HG03342 (cell line): ENCODE results near the gene P2RX2.
"Not testable (repeated sequence)": the region's sequence is repeated elsewhere in the genome, so short reads cannot be mapped to it uniquely, and the experiment has no call there.

Experiments used
- ATAC-seq: cut with Tn5 transposase; IDR thresholded peaks from one replicate; pipeline ENCODE4 v1.9.1; 2021; ENCODE audit warnings: mild to moderate bottlenecking, moderate library complexity; ENCODE audit not compliant: unreplicated experiment

The P2RX2 gene

DNA sequence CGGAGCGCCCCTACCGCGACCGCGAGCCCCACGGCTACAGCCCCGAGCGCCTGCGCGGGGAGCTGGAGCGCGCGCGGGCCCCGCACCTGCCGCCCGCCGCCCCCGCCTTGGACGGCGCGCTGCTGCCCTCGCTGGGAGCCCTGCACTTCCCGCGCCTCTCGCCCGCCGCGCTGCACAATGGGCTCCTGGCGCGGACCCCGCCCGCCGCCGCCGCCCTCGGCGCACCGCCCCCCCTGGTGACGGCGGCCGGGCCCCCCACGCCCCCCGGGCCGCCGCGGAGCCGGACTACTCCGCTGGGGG is 35.2 kb upstream of the P2RX2 start:
- ATAC-seq = no peak

- no peak for ATAC-seq
Observed at GRCh38 chr12:132583736-132584135, 34.8 kb upstream of the P2RX2 start.

DNA sequence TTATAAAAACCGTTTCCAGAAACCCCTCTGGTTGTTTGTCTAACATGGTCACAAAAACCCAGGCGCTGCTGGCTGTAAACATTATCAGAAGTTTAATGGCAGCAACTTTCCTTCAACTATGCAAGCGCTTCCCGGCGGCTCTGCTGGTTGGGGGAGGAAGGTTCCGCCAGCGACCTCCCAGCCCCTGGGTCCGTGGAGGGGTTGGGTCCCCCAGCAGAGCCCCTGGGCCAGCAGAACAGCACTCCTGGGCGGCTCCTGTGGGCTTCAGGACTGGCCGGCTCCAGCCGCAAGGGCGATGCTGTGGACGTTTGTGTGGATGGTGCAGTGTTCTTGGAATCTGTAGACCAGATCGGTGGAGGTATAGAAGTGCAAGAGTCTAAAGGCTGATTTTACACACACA is 34.1 kb upstream of the P2RX2 start:
- ATAC-seq = no peak

DNA sequence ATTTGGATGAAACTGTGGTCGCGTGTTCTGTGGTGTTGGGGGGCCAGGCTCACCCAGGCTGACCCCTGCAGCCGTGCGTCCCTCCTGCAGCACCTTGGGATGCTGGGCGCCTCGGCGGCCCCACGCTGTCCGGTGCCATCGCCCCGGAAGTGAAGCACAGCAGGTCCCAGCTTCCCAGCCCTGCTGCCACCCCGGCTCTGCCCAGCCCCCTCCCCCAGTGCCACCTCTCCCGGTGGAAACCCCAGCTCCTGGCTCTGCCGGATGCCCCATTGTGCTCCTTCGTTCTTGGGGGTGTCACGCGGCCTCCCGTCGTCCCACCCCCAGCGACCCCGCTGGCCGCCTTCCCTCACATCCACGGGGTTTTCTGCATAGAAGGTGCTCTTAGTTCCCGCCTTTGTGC is 33.4 kb upstream of the P2RX2 start:
- ATAC-seq = no peak

- no peak for ATAC-seq
Observed at GRCh38 chr12:132586929-132587328, 31.6 kb upstream of the P2RX2 start.

- ATAC-seq = no peak
Observed at GRCh38 chr12:132587781-132588180, 30.8 kb upstream of the P2RX2 start.

DNA sequence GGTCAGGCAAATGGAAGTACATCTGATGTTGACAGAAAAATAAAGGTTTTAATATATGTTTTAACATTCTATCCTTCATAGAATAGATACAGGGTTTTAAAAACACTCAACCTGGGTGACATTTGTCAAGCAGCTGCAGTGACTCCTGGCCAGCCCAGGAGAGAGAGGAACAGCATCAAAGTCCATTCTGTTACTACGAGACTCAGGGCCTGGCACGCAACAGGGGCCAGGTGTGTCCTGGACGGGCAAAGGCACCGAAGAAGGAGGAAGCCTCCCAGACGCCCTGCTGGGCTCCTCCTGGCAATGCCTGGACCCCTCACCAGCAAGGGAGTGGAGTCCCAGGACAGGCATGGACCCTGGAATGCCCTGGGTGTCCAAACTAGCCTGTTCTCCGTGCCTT is 30.3 kb upstream of the P2RX2 start:
- no peak for ATAC-seq

DNA sequence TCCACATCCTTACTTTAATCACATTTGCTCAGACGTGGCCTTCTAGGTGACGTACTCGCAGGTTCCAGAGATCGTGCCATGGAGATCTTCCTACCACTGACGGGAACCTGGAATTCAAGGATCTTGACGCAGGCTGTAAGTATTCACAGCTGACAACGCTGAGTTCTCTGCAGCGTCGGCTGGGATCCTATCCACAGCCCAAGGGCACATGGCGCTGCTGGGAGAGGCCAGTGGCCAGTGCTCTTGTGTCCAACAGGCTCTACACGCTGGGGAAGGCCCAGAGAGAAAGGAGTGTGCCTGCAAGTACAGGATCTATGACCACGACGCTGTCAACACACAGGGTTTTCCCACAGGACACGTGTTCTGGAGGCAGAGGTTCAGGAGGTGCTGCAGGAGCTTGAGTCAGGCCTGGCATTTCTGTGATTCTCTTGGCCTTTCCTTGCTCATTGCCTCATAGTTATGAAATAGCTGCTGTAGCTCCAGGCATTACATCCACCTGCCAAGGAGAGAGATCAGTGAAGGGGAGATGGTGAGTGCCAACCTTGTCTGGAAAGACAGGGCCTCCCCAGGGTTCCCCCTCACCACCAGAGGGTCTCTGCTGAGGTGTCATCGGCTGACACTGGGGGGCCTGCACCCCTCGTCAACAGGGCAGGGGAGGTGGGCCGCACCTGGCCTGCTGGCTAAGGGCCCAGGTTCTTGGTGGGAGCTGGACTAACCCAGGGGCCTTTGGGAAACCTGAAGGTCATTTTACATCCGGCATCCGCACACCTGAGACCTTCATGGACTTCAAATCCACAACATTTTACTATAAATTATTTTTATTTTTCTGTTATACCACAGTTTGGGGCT is 29.5 kb upstream of the P2RX2 start:
- no peak for ATAC-seq

DNA sequence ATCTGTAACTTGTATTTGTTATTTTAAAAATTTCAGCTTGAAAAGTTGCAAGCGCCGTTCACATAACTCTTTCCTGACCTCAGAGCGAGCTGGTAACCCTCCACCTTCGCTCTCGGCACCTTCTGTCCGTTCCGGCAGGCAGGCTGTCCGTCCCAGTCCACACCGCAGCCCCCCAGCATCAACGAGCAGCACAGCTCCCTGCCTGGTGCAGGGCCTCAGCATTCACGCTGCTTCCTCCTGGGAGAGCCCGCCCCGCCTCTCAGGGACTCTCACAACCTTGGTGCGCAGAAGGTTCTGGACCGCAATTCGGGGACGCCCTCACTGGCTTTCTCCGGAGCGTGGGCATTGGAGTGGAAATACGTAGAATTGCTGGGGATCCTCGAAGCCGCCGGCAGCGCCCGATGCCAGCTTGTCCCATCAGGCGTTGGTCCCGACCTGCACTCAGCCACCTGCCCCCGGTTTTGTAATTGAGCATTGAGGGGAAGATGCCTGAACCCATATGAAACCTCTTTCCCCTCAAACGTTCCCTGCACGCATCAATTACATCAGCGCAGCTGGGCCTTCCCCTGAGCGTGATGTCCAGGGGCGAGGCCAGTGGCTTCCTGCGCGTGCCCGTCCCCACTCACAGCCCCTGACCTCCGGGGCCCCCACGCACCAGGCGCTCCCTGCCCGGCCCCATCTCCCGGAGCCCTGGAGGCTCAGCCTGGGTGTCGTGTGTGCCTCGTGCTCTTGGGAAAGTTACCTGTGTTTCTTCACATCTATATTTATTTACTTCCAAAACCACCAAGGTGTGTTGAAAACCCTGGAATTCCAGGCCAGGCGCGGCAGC is 27.3 kb upstream of the P2RX2 start:
- ATAC-seq = no peak

DNA sequence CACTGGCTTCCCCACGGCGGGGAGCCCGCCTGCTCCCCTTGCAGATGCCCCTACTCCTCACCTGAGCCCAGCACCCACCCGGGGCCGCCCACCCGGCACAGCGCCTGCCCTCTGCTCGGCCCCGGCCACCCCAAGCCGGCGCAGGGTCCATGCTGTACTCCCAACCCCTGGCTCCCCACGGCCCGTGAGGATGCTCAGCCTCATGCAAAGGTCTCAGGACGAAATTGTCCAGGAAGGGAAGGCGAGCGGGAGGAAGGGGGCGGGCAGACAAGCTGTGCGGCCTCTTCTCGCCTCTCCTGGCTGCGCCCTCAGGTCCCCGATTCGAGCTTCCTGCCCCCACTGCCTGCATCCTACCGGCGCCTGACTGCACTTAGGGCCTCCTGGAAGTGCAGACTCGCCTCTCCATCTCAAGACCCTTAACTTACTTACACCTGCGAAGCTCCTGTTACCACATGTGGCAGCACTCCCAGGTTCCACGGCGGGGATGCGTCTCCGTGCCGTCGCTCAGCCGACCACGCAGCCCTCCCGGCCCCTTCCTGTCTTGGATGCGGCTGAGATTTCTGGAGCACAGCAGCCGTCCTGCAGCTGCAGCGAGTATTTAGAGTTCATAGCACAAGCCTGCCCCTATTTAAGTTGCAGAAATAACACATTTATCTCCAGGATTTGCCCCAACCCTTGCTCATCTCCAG is 26.1 kb upstream of the P2RX2 start:
- no peak for ATAC-seq

GRCh38 chr12:132593071-132593470 is 25.5 kb upstream of the P2RX2 start:
- no peak for ATAC-seq

GRCh38 chr12:132593521-132593920 is 25.1 kb upstream of the P2RX2 start:
- no peak for ATAC-seq

DNA sequence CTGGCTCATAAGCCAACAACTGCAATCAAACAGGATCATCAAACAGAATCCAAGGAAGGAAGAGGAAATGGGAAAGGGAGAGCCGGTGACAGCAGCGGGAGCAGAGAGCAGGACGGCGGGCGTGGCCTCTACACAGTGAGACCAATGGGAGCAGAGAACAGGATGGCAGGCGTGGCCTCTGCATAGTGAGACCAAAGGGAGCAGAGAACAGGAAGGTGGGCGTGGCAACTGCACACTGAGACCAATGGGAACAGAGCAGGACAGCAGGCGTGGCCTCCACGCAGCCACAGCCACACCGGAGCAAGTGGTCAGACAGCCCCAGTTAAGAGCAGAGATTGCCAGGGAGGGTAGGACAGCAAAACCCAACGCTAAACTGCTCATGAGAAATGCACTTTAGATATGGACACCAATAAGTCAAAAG is 24.6 kb upstream of the P2RX2 start:
- peak; percentile 71 for ATAC-seq

- ATAC-seq = no peak
Observed at GRCh38 chr12:132595183-132595582, 23.4 kb upstream of the P2RX2 start.

- no peak for ATAC-seq
Observed at GRCh38 chr12:132596016-132596415, 22.6 kb upstream of the P2RX2 start.

DNA sequence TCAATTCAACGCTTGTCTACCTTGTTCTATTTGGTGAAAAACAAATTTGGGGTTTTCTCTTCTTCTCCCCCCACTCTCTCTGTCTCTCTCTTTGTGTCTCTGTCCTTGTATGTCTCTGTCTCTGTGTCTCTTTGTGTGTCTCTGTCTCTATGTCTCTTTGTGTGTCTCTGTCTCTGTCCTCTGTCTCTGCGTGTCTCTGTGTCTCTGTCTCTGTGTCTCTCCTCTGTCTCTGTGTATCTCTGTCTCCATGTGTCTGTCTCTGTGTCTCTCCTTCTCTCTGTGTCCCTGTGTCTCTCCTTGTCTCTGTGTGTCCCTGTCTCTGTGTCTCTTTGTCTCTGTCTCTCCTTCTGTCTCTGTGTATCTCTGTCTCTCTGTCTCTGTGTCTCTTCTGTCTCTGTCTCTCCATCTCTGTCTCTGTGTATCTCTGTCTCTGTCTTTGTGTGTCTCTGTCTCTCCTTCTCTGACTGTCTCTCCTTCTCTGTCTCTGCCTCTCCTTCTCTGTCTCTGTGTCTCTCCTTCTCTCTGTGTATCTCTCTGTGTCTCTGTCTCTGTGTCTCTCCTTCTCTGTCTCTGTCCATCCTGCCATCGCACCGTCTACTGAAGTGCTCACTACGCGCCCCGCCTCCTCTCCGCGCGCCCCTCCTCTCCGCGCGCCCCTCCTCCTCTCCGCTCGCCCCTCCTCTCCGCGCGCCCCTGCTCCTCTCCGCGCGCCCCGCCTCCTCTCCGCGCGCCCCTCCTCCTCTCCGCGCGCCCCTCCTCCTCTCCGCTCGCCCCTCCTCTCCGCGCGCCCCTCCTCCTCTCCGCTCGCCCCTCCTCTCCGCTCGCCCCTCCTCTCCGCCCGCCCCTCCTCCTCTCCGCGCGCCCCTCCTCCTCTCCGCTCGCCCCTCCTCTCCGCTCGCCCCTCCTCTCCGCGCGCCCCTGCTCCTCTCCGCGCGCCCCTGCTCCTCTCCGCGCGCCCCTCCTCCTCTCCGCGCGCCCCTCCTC is 21.0 kb upstream of the P2RX2 start:
- no peak for ATAC-seq

DNA sequence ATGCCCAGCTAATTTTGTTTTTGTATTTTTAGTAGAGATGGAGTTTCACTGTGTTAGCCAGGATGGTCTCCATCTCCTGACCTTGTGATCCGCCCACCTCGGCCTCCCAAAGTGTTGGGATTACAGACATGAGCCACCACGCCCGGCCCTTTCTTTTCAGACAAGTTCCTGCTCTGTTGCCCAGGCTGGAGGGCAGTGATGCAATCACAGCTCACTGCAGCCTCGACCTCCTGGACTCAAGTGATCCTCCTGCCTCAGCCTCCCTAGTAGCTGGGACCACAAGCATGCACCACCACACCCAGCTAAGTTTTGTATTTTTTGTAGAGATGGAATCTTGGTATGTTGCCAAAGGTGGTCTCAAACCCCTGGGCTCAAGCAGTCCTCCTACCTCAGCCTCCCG is 19.1 kb upstream of the P2RX2 start:
- not testable (repeated sequence) for ATAC-seq

- no peak for ATAC-seq
Observed at GRCh38 chr12:132600048-132601032, 18.2 kb upstream of the P2RX2 start.

DNA sequence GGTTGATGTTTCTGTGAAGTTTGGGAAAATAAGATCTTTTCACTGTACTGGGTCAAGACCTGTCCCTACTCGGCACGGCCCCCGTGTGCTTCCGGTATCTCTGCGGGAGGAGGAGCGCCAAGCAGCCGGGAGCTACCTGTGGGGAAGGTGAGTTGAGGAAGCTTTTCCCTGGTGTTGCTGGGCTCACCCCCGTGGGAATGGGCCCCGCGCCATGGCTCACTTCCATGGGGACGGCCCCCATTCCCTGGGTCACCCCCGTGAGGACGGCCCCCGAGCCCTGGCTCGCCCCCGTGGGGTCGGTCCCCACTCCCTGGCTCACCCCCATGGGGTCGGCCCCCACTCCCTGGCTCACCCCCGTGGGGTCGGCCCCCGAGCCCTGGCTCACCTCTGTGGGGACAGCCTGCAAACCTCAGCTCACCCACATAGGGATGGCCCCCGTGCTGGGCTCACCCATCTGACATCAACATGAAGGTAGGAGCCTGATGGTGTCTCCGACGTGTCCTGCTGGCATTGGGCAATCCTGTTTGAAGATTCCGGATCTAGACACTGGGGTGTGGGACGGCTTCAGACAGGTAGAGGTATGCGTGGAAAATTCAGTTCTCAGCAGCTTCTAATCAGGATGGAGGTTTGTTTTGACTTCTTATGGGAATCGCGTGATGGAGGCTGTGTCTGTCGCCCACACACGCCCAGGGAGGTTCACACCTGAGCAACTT is 17.2 kb upstream of the P2RX2 start:
- ATAC-seq = no peak
